ENCODE measurements around the gene TAT.

The TAT gene

DNA sequence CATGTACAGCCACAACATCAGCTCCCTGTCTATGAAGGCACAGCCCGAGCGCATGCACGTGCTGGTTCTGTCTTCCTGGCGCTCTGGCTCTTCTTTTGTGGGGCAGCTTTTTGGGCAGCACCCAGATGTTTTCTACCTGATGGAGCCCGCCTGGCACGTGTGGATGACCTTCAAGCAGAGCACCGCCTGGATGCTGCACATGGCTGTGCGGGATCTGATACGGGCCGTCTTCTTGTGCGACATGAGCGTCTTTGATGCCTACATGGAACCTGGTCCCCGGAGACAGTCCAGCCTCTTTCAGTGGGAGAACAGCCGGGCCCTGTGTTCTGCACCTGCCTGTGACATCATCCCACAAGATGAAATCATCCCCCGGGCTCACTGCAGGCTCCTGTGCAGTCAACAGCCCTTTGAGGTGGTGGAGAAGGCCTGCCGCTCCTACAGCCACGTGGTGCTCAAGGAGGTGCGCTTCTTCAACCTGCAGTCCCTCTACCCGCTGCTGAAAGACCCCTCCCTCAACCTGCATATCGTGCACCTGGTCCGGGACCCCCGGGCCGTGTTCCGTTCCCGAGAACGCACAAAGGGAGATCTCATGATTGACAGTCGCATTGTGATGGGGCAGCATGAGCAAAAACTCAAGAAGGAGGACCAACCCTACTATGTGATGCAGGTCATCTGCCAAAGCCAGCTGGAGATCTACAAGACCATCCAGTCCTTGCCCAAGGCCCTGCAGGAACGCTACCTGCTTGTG is 40.0 kb downstream of the TAT start:
- no peak for FAIRE-seq

DNA sequence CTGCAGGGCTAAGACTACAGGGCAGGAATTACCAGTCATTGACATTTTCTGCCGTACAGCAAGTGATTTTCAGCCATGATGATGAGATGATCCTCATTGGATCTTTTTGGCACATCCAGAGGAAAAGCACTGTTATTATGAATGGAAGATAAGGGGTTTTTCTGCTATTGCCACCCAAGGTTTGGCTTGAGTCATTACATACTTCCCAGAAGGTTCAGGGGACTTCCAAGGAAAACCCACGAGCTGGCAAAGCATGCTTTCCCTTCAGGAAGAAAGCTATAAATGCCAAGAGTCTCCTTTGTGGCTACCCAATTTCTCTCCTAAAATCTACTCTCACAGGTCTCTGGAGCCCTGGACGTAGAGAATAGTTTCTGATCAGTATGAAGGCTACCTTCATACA is 44.5 kb downstream of the TAT start:
- no peak for FAIRE-seq

- FAIRE-seq: no peak
Measured at GRCh38 chr16:71528863-71529262, 48.0 kb downstream of the TAT start.

DNA sequence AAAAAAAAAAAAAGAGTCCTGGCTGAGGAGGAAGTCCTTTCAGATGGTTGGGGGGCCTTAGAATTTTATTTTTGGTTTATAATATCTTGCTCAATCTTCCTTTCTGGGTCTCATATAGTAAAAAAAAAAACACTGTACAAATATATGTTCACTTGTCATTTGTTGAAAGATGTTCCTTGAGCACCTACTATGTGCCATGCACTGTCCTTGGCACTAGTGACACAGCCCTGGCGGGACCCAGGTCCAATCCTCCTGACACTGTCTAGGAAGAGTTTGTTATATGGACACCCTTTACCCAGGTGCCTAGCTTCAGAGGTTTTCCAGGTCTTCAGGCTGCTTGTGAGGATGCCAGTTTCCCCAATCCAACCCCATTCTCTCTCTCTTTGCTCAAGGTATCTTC is 48.6 kb downstream of the TAT start:
- no peak for FAIRE-seq

- no peak for FAIRE-seq
Measured at GRCh38 chr16:71526111-71526631, 50.7 kb downstream of the TAT start, which contains the start of gene CHST4. Gene CHST4 (plus strand): TSS chr16:71526426. CDS start chr16:71536678, 10,252 bp downstream.

DNA sequence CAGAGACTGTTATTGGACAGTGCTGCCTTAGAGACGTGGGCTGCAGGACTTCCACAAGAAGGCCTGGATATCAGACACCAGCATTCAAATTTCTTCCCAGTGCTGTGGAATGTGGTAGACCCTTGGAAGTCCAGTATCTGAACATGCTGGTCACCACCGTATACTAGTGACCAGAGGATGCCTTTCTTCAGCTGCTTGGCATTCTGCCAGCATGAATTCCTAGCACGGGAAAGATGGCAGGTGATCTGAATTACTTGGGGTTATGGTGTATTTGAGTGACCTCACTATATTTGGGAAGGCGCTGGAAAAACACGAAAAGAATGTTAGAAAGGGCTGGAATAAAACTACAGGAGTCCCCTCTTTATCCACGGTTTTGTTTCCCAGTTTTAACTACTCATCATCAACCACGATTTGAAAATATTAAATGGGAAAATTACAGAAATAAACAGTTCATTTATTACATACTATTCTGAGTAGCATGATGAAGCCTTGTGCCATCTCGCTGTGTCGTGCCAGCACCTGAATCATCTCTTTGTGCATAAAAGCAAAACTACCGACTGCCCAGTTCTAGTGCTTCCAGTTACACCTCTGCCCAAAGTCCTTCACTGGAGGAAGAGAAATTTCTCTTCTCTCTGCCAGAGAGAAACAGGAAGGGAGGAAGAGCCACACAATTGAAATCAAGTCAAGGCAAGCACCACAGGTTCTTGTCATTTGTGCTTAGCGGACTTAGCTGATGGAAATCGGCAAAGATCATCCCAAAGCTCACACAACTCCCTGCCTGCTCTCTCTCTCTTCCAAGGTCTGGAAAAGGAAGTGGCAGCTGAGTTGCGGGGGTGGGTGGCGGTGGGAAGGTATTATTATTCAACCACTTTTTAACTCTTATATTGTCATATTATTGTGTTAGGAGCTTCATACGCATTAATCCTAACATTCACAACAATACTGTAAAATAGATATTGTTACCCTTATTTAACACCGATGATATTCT is 52.0 kb downstream of the TAT start:
- no peak for FAIRE-seq

- FAIRE-seq: no peak
Measured at GRCh38 chr16:71520550-71520949, 56.3 kb downstream of the TAT start.

Measured in TTC549 (cell line).